HepG2 (cell line): Measurements from ENCODE around the gene DISP2. TPM values are rescaled to one million over a fixed set of nuclear protein-coding genes. Genes with fewer than 3 reads are reported as not detected.
A peak's percentile ranks its signal among the peaks of the same experiment; 100 is the strongest.

Experiments
- FOXO4 ChIP-seq: sonication (generic); formaldehyde crosslinking; conservative IDR thresholded peaks from 2 replicates; pipeline ENCODE4 v1.8.1; 2023; ENCODE audit warnings: missing genetic modification reagents
- GLI4 ChIP-seq: sonication (generic); formaldehyde crosslinking; IDR thresholded peaks from 2 replicates; pipeline ENCODE4 v1.5.1; 2020; ENCODE audit warnings: missing genetic modification reagents, mild to moderate bottlenecking, moderate library complexity, borderline replicate concordance
- HES4 ChIP-seq: sonication (generic); formaldehyde crosslinking; IDR thresholded peaks from 2 replicates; pipeline ENCODE4 v1.9.0; 2021; ENCODE audit warnings: mild to moderate bottlenecking, missing genetic modification reagents, borderline replicate concordance
- HOXA5 ChIP-seq: sonication (generic); formaldehyde crosslinking; IDR thresholded peaks from 2 replicates; pipeline ENCODE4 v1.4.0; 2020; ENCODE audit warnings: missing genetic modification reagents
- KDM6A ChIP-seq: IDR thresholded peaks from 2 replicates; pipeline ENCODE4 v1.6.1; 2016; ENCODE audit warnings: low read depth
- NFIB ChIP-seq: sonication (generic); formaldehyde crosslinking; IDR thresholded peaks from 2 replicates; pipeline ENCODE4 v1.9.0; 2021; ENCODE audit warnings: missing genetic modification reagents, mild to moderate bottlenecking, borderline replicate concordance
- NFKBIZ ChIP-seq: IDR thresholded peaks from 2 replicates; pipeline ENCODE4 v1.6.1; 2018; ENCODE audit warnings: missing genetic modification reagents, missing compliant biosample characterization
- NR1H2 ChIP-seq: sonication (generic); formaldehyde crosslinking; IDR thresholded peaks from 2 replicates; pipeline ENCODE4 v1.8.1; 2022; ENCODE audit warnings: low read depth, missing genetic modification reagents, borderline replicate concordance
- NR2F1 ChIP-seq, 2 experiments: fragments of 450-650 bp in 1 of 2; formaldehyde crosslinking in 1 of 2; IDR thresholded peaks; 2 replicates each; pipeline versions ENCODE4 v1.5.0 to v1.6.1; 2016 to 2020; ENCODE audit warnings: mild to moderate bottlenecking in 1 of 2, missing compliant biosample characterization in 1 of 2, missing genetic modification reagents in 1 of 2, moderate library complexity in 1 of 2
- POLR2A ChIP-seq, 2 experiments: IDR thresholded peaks; 2 replicates each; pipeline ENCODE4 v1.6.1; 2011; ENCODE audit warnings: low read depth in 2 of 2, low read length in 2 of 2, mild to moderate bottlenecking in 1 of 2, moderate library complexity in 1 of 2; ENCODE audit not compliant: insufficient read depth in 1 of 2
- POLR2AphosphoS5 ChIP-seq: IDR thresholded peaks from 2 replicates; pipeline ENCODE4 v1.6.1; 2012; ENCODE audit warnings: low read depth, low read length
- SP5 ChIP-seq: IDR thresholded peaks from 2 replicates; pipeline ENCODE4 v1.6.1; 2016; ENCODE audit warnings: low read depth, borderline replicate concordance
- TOPORS ChIP-seq: sonication (generic); formaldehyde crosslinking; IDR thresholded peaks from 2 replicates; pipeline ENCODE4 v1.8.0; 2023; ENCODE audit warnings: mild to moderate bottlenecking, missing genetic modification reagents
- TRIM24 ChIP-seq: sonication (generic); formaldehyde crosslinking; IDR thresholded peaks from 2 replicates; pipeline ENCODE4 v1.8.0; 2022; ENCODE audit warnings: mild to moderate bottlenecking, missing genetic modification reagents
- ZNF101 ChIP-seq: sonication (generic); formaldehyde crosslinking; IDR thresholded peaks from 2 replicates; pipeline ENCODE4 v1.4.0; 2020; ENCODE audit warnings: mild to moderate bottlenecking, low read depth, missing genetic modification reagents, borderline replicate concordance
- ZNF451 ChIP-seq: sonication (generic); formaldehyde crosslinking; IDR thresholded peaks from 2 replicates; pipeline ENCODE4 v1.5.0; 2020; ENCODE audit warnings: mild to moderate bottlenecking, missing genetic modification reagents
- ZNF546 ChIP-seq: sonication (generic); formaldehyde crosslinking; conservative IDR thresholded peaks from 2 replicates; pipeline ENCODE4 v1.8.1; 2023; ENCODE audit warnings: mild to moderate bottlenecking, missing genetic modification reagents
- ZNF800 ChIP-seq: sonication (generic); formaldehyde crosslinking; IDR thresholded peaks from 2 replicates; pipeline ENCODE4 v1.4.0; 2020; ENCODE audit warnings: missing genetic modification reagents
- ZUFSP ChIP-seq: sonication (generic); formaldehyde crosslinking; IDR thresholded peaks from 2 replicates; pipeline ENCODE4 v1.9.0; 2021; ENCODE audit warnings: missing genetic modification reagents, mild to moderate bottlenecking, borderline replicate concordance
- polyA plus RNA-seq, 8 experiments: library from polyadenylated mRNA; depleted of rRNA in 3 of 8; stranded (reverse) in 7 of 8; unstranded in 1 of 8; fragments of >200 nt; fragmentation: Illumina TruSeq in 4 of 8; extraction: Trizol in 4 of 8; gene quantifications; 2 replicates each; pipeline versions ENCODE4 v1.2.1 to v1.2.3, GENCODE V29; 2011 to 2016; ENCODE audit warnings: low read depth in 4 of 8, missing spikeins in 1 of 8, mixed read lengths in 1 of 8; ENCODE audit not compliant: insufficient read depth in 1 of 8
- total RNA-seq, 5 experiments: library from RNA; depleted of rRNA; stranded (reverse); fragments of >200 nt; fragmentation: Illumina TruSeq; extraction: Trizol; gene quantifications; 2 replicates each; pipeline ENCODE4 v1.2.3, GENCODE V29; 2016; ENCODE audit warnings: low read depth in 1 of 5
- TF ChIP-seq, protein P1 (sequence below): sonication (generic); formaldehyde crosslinking; IDR thresholded peaks from 2 replicates; pipeline ENCODE4 v1.4.0; 2020; ENCODE audit warnings: mild to moderate bottlenecking, missing genetic modification reagents
- TF ChIP-seq, protein P2 (sequence below): sonication (generic); formaldehyde crosslinking; IDR thresholded peaks from 2 replicates; pipeline ENCODE4 v1.4.0; 2020; ENCODE audit warnings: missing genetic modification reagents
- TF ChIP-seq, protein P3 (sequence below): sonication (generic); formaldehyde crosslinking; IDR thresholded peaks from 2 replicates; pipeline ENCODE4 v1.8.0; 2022; ENCODE audit warnings: missing genetic modification reagents, mild to moderate bottlenecking, moderate library complexity, borderline replicate concordance

DISP2 gene
- total and polyA plus RNA-seq, 2 of the 13 experiments (the other 11 are each of a cell fraction or from before 2014, with no cell fraction given), result 0.09 to 0.32 TPM

GRCh38 chr15:40382580-40383456 is 24.8 kb downstream of the DISP2 start, which contains the start of gene KNSTRN (continued):
- no peak for TF ChIP-seq ZUFSP
- no peak for TF ChIP-seq GLI4 (CRISPR knock-in tag)
- TF ChIP-seq, protein P1, sequence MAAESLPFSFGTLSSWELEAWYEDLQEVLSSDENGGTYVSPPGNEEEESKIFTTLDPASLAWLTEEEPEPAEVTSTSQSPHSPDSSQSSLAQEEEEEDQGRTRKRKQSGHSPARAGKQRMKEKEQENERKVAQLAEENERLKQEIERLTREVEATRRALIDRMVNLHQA (CRISPR knock-in tag), result no peak
- no peak for TF ChIP-seq FOXO4 (CRISPR knock-in tag)
- TF ChIP-seq KDM6A, result no peak
- TF ChIP-seq ZNF546 (CRISPR knock-in tag), result no peak
- no peak for TF ChIP-seq NR1H2
- no peak for TF ChIP-seq ZNF800 (CRISPR knock-in tag)
- no peak for TF ChIP-seq NFKBIZ (CRISPR knock-in tag)
- no peak for TF ChIP-seq NR2F1 (CRISPR knock-in tag; IDR thresholded peaks at IDR 0.05)
- peak; percentile 41 to 58; a peak in 2 of 4 replicates for TF ChIP-seq POLR2A (IDR thresholded peaks at IDR 0.05; ENCODE audit: insufficient read depth in 1 of 2, low read depth in 2 of 2, low read length in 2 of 2)
- TF ChIP-seq HES4, result no peak
- TF ChIP-seq ZNF451, result no peak
- no peak for TF ChIP-seq ZNF101 (CRISPR knock-in tag)
- peak; percentile 80; the same call in 1 of the 2 replicates for TF ChIP-seq NFIB (CRISPR knock-in tag)
- TF ChIP-seq POLR2AphosphoS5, result peak; percentile 72
- TF ChIP-seq SP5 (CRISPR knock-in tag), result peak; percentile 77; the same call in 1 of the 2 replicates
- peak; percentile 57; the same call in 1 of the 2 replicates for TF ChIP-seq TOPORS
- TF ChIP-seq HOXA5, result no peak
- TF ChIP-seq, protein P2, sequence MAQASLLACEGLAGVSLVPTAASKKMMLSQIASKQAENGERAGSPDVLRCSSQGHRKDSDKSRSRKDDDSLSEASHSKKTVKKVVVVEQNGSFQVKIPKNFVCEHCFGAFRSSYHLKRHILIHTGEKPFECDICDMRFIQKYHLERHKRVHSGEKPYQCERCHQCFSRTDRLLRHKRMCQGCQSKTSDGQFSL, result no peak
- no peak for TF ChIP-seq TRIM24 (CRISPR knock-in tag)
- TF ChIP-seq, protein P3, sequence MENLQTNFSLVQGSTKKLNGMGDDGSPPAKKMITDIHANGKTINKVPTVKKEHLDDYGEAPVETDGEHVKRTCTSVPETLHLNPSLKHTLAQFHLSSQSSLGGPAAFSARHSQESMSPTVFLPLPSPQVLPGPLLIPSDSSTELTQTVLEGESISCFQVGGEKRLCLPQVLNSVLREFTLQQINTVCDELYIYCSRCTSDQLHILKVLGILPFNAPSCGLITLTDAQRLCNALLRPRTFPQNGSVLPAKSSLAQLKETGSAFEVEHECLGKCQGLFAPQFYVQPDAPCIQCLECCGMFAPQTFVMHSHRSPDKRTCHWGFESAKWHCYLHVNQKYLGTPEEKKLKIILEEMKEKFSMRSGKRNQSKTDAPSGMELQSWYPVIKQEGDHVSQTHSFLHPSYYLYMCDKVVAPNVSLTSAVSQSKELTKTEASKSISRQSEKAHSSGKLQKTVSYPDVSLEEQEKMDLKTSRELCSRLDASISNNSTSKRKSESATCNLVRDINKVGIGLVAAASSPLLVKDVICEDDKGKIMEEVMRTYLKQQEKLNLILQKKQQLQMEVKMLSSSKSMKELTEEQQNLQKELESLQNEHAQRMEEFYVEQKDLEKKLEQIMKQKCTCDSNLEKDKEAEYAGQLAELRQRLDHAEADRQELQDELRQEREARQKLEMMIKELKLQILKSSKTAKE (CRISPR knock-in tag), result no peak
